B cell (primary cell): ENCODE data around the gene TENM4. TPM values are rescaled to one million over a fixed set of nuclear protein-coding genes. Genes with fewer than 3 reads are reported as not detected.
"Not testable (repeated sequence)": the region's sequence is repeated elsewhere in the genome, so short reads cannot be mapped to it uniquely, and the experiment has no call there.

Experiments
- ATAC-seq: fragments of 200-7000 bp; cut with Tn5 transposase; one replicate; pipeline ENCODE4 v1.10.0; 2021; ENCODE audit warnings: low read depth, mild to moderate bottlenecking, moderate number of reproducible peaks, moderate library complexity
- CTCF ChIA-PET: fragments of 350-600 bp; sonication (Branson Sonifier 250); formaldehyde crosslinking; loops from one replicate; lab custom pipeline; 2021; ENCODE audit warnings: antibody characterized with exemption, inconsistent platforms; lab: Charles Lee
- POLR2A ChIA-PET: fragments of 350-600 bp; sonication (Branson Sonifier 250); formaldehyde crosslinking; loops from one replicate; lab custom pipeline; 2021; ENCODE audit warnings: antibody characterized with exemption; lab: Charles Lee
- DNase-seq: peaks from one replicate; pipeline ENCODE4 v3.0.0; 2013
- H2AFZ ChIP-seq: 2 replicates; pipeline ENCODE4 v1.6.1; 2012; ENCODE audit warnings: mild to moderate bottlenecking, low read depth, low read length; ENCODE audit not compliant: insufficient read depth, poor library complexity, severe bottlenecking
- H3K27ac ChIP-seq, 2 donors: 1 replicate in 1 of 2; 2 replicates in 1 of 2; pipeline ENCODE4 v1.5.1; 2012 to 2013; ENCODE audit warnings: low read length in 2 of 2, mild to moderate bottlenecking in 2 of 2, moderate library complexity in 1 of 2
- H3K27me3 ChIP-seq, 4 experiments: fragments of 200-600 bp in 1 of 4; sonication (generic) in 1 of 4; replicated peaks in 1 of 4; 1 replicate in 2 of 4; 2 replicates in 2 of 4; pipeline versions ENCODE4 v1.6.1 to v1.7.0; 2013 to 2016; ENCODE audit warnings: low read length in 3 of 4, mild to moderate bottlenecking in 2 of 4, mixed read lengths in 1 of 4, moderate library complexity in 1 of 4; ENCODE audit not compliant: insufficient read depth in 4 of 4, control insufficient read depth in 3 of 4; ENCODE audit errors: control extremely low read depth in 1 of 4
- H3K36me3 ChIP-seq, 2 experiments: replicated peaks in 1 of 2; 1 replicate in 1 of 2; 2 replicates in 1 of 2; pipeline versions ENCODE4 v1.6.1 to v1.7.1; 2013; ENCODE audit warnings: low read length in 1 of 2; ENCODE audit not compliant: insufficient read depth in 2 of 2, control insufficient read depth in 1 of 2; ENCODE audit errors: control extremely low read depth in 1 of 2, extremely low read depth in 1 of 2
- H3K4me1 ChIP-seq, 2 donors: fragments of 200-600 bp in 1 of 2; sonication (generic) in 1 of 2; 1 replicate in 1 of 2; 2 replicates in 1 of 2; pipeline versions ENCODE4 v1.5.1 to v1.6.1; 2013 to 2017; ENCODE audit warnings: low read length in 2 of 2; ENCODE audit not compliant: control insufficient read depth in 2 of 2, insufficient read depth in 2 of 2
- H3K4me2 ChIP-seq: replicated peaks from 2 replicates; pipeline ENCODE3; 2012; ENCODE audit warnings: mild to moderate bottlenecking, low read depth, low read length; ENCODE audit not compliant: poor library complexity, severe bottlenecking
- H3K4me3 ChIP-seq, 5 experiments: fragments of 200-600 bp in 1 of 5; sonication (generic) in 1 of 5; 1 replicate in 3 of 5; 2 replicates in 2 of 5; pipeline versions ENCODE4 v1.5.1 to v1.7.0; 2011 to 2016; ENCODE audit warnings: low read length in 4 of 5, mild to moderate bottlenecking in 4 of 5, low read depth in 2 of 5, control low read depth in 1 of 5, moderate library complexity in 1 of 5; ENCODE audit not compliant: insufficient read depth in 1 of 5; ENCODE audit errors: control extremely low read depth in 1 of 5, extremely low read depth in 1 of 5
- H3K79me2 ChIP-seq: fragments of 200-600 bp; sonication (generic); one replicate; pipeline ENCODE4 v1.6.0; 2016; ENCODE audit warnings: low read length; ENCODE audit not compliant: control insufficient read depth, insufficient read depth
- H3K9ac ChIP-seq: fragments of 200-600 bp; sonication (generic); 2 replicates; pipeline ENCODE4 v1.6.1; 2017; ENCODE audit warnings: mild to moderate bottlenecking, low read length, moderate library complexity
- H3K9me3 ChIP-seq, 3 donors: one replicate each; pipeline versions ENCODE4 v1.6.1 to v1.7.1; 2013; ENCODE audit warnings: low read length in 2 of 3; ENCODE audit not compliant: control insufficient read depth in 2 of 3, insufficient read depth in 1 of 3; ENCODE audit errors: control extremely low read depth in 1 of 3
- H4K20me1 ChIP-seq: 2 replicates; pipeline ENCODE4 v1.6.0; 2012; ENCODE audit warnings: mild to moderate bottlenecking, low read length; ENCODE audit not compliant: insufficient read depth, control insufficient read depth, poor library complexity, severe bottlenecking
- H3K27ac Mint-ChIP-seq: one replicate; pipeline ENCODE4 v1.8.0; 2021; ENCODE audit warnings: mixed read lengths
- H3K27me3 Mint-ChIP-seq: one replicate; pipeline ENCODE4 v1.8.0; 2021; ENCODE audit warnings: mixed read lengths
- H3K4me1 Mint-ChIP-seq: one replicate; pipeline ENCODE4 v1.8.0; 2021; ENCODE audit warnings: mixed read lengths
- H3K4me3 Mint-ChIP-seq: one replicate; pipeline ENCODE4 v1.8.0; 2021; ENCODE audit warnings: mixed read lengths
- H3K9me3 Mint-ChIP-seq: one replicate; pipeline ENCODE4 v1.8.0; 2022; ENCODE audit warnings: mixed read lengths; ENCODE audit not compliant: insufficient read depth
- EZH2 ChIP-seq: IDR thresholded peaks from 2 replicates; pipeline ENCODE4 v1.6.1; 2012; ENCODE audit warnings: borderline replicate concordance, low read depth, mild to moderate bottlenecking, moderate library complexity, low read length; ENCODE audit not compliant: insufficient read depth, poor library complexity, severe bottlenecking
- WGBS: methylation state at CpG from one replicate; pipeline ENCODE4 v1.1.5; 2013; ENCODE audit warnings: missing lambda C conversion rate; ENCODE audit not compliant: insufficient coverage; 5-methylcytosine and 5-hydroxymethylcytosine counted together
- intact Hi-C: fragments of 100-400 bp; cut with micrococcal nuclease; formaldehyde crosslinking; loops from one replicate; pipeline ENCODE4 v1.10.0; 2022
- polyA plus RNA-seq: library from polyadenylated mRNA; depleted of rRNA; stranded (reverse); fragments of >200 nt; gene quantifications from 2 replicates; pipeline ENCODE4 v1.2.3, GENCODE V29; 2012
- total RNA-seq, 2 donors: library from RNA; stranded (reverse); fragments of 120-200 nt in 1 of 2; gene quantifications; 1 replicate in 1 of 2; 2 replicates in 1 of 2; pipeline versions ENCODE4 v1.2.3 to v1.2.4, GENCODE V29; 2013 to 2022

Gene TENM4
- total and polyA plus RNA-seq, 2 donors (not counting 1 experiment from before 2014, with no cell fraction given), result 0.09 to 5.7 TPM

- intact Hi-C loops, result no loop called here
- ChIA-PET POLR2A (no interaction called here), CTCF (no interaction called here)
- peaks cover 5% of the 10 kb centered on the region for H3K9me3 Mint-ChIP-seq
- H3K27me3 ChIP-seq, result peaks cover 0 to 1% (median under 1%) of the 10 kb centered on the region in 4 experiments
- H3K4me3 Mint-ChIP-seq, result no peak overlapping the region
- H3K36me3 ChIP-seq, result no peaks in the 10 kb centered on the region
- no peak overlapping the region for H3K27ac Mint-ChIP-seq
- no peak for TF ChIP-seq EZH2
- H3K4me2 ChIP-seq, result no peak overlapping the region
- no peak overlapping the region for H3K27ac ChIP-seq
- no peaks in the 10 kb centered on the region for H3K4me1 ChIP-seq
- peaks cover 0 to 9% (median 3%) of the 10 kb centered on the region in 3 donors for H3K9me3 ChIP-seq
- 98% methylated on average over 24 of the region's 26 CpGs for WGBS
- H3K9ac ChIP-seq, result no peak overlapping the region
- H3K4me1 Mint-ChIP-seq, result no peaks in the 10 kb centered on the region
- DNase-seq (no peak), ATAC-seq (no peak)
- H3K27me3 Mint-ChIP-seq, result peaks cover 22% of the 10 kb centered on the region
- H3K4me3 ChIP-seq, result no peak overlapping the region
- no peaks in the 10 kb centered on the region for H4K20me1 ChIP-seq
- H2AFZ ChIP-seq, result no peak overlapping the region
- no peaks in the 10 kb centered on the region for H3K79me2 ChIP-seq
Observed at GRCh38 chr11:78638704-78639380, 802.0 kb downstream of the TENM4 start.

GRCh38 chr11:78637527-78637926 is 803.3 kb downstream of the TENM4 start:
- H3K27ac ChIP-seq, H3K4me1 ChIP-seq, H3K4me1 Mint-ChIP-seq, CTCF ChIA-PET, POLR2A ChIA-PET, H3K36me3 ChIP-seq, H3K27ac Mint-ChIP-seq, H3K4me3 ChIP-seq, H3K9me3 Mint-ChIP-seq, ATAC-seq, H2AFZ ChIP-seq, H3K4me2 ChIP-seq, H3K9ac ChIP-seq, H3K79me2 ChIP-seq, DNase-seq, intact Hi-C loops, H3K4me3 Mint-ChIP-seq, H4K20me1 ChIP-seq: not testable (repeated sequence)
- Histone ChIP-seq H3K9me3 (peaks cover 0 to 20% (median 3%) of the 10 kb centered on the region in 3 donors), H3K27me3 (peaks cover 0 to 14% (median 4%) of the 10 kb centered on the region in 4 experiments)
- H3K27me3 Mint-ChIP-seq, result peaks cover 19% of the 10 kb centered on the region
- WGBS, result no CpG with 5 or more reads among the region's 5 CpGs
